GM23248 (cell line): Measurements from ENCODE around the gene PTS.

ENCODE experiments used
- EZH2 ChIP-seq: fragments of 200-600 bp; sonication (generic); IDR thresholded peaks from 2 replicates; pipeline ENCODE4 v1.6.1; 2018; ENCODE audit warnings: antibody characterized with exemption, mild to moderate bottlenecking; ENCODE audit not compliant: insufficient read depth, poor library complexity, severe bottlenecking
- EZH2phosphoT487 ChIP-seq: fragments of 200-600 bp; sonication (generic); IDR thresholded peaks from 2 replicates; pipeline ENCODE4 v1.6.1; 2018; ENCODE audit warnings: antibody characterized with exemption, moderate library complexity, mild to moderate bottlenecking, low read depth; ENCODE audit not compliant: insufficient read depth

- TF ChIP-seq EZH2 (no peak), EZH2phosphoT487 (no peak)
These were observed 29.0 kb downstream of the PTS start for GRCh38 chr11:112255067-112255720.
